WTC11 (cell line): ENCODE results near the gene WWP2. TPM values are rescaled to one million over a fixed set of nuclear protein-coding genes. Genes with fewer than 3 reads are reported as not detected.

Experiments
- ATAC-seq: fragments of 200-7000 bp; cut with Tn5 transposase; 2 replicates; pipeline ENCODE4 v1.10.0; 2021; ENCODE audit warnings: mild to moderate bottlenecking, moderate library complexity
- CTCF ChIA-PET: fragments of 300-600 bp; sonication (Branson Sonifier 250); formaldehyde crosslinking; loops from one replicate; lab custom pipeline; 2021; ENCODE audit warnings: antibody characterized with exemption; lab: Charles Lee
- POLR2A ChIA-PET: fragments of 350-600 bp; sonication (Branson Sonifier 250); formaldehyde crosslinking; loops from one replicate; lab custom pipeline; 2021; ENCODE audit warnings: antibody characterized with exemption; lab: Charles Lee
- DNase-seq: peaks from one replicate; pipeline ENCODE4 v3.0.0; 2021; ENCODE audit warnings: low spot score
- H3K27ac Mint-ChIP-seq: 2 replicates; pipeline ENCODE4 v1.8.0; 2021; ENCODE audit warnings: mixed read lengths
- H3K27me3 Mint-ChIP-seq: 2 replicates; pipeline ENCODE4 v1.8.0; 2021; ENCODE audit warnings: low read depth, mild to moderate bottlenecking, moderate library complexity, mixed read lengths
- H3K36me3 Mint-ChIP-seq: 2 replicates; pipeline ENCODE4 v1.8.0; 2021; ENCODE audit warnings: mixed read lengths
- H3K4me1 Mint-ChIP-seq: 2 replicates; pipeline ENCODE4 v1.8.0; 2022; ENCODE audit warnings: mixed read lengths
- H3K4me3 Mint-ChIP-seq: 2 replicates; pipeline ENCODE4 v1.8.0; 2021; ENCODE audit warnings: mild to moderate bottlenecking, moderate library complexity, mixed read lengths
- H3K9me3 Mint-ChIP-seq: 2 replicates; pipeline ENCODE4 v1.8.0; 2021; ENCODE audit warnings: mixed read lengths
- AFF4 ChIP-seq: sonication (generic); formaldehyde crosslinking; IDR thresholded peaks from 2 replicates; pipeline ENCODE4 v1.8.1; 2023; ENCODE audit warnings: mild to moderate bottlenecking, missing genetic modification reagents, borderline replicate concordance
- CREM ChIP-seq: sonication (generic); formaldehyde crosslinking; IDR thresholded peaks from 2 replicates; pipeline ENCODE4 v1.8.1; 2022; ENCODE audit warnings: mild to moderate bottlenecking, missing genetic modification reagents, moderate library complexity
- ELF4 ChIP-seq: sonication (generic); formaldehyde crosslinking; IDR thresholded peaks from 2 replicates; pipeline ENCODE4 v1.8.1; 2022; ENCODE audit warnings: low read depth, mild to moderate bottlenecking, moderate library complexity, missing genetic modification reagents
- ESRRA ChIP-seq: sonication (generic); formaldehyde crosslinking; IDR thresholded peaks from 2 replicates; pipeline ENCODE4 v1.8.1; 2022; ENCODE audit warnings: mild to moderate bottlenecking, missing genetic modification reagents, borderline replicate concordance
- FOXJ3 ChIP-seq: sonication (generic); formaldehyde crosslinking; IDR thresholded peaks from 2 replicates; pipeline ENCODE4 v1.9.0; 2021; ENCODE audit warnings: missing genetic modification reagents, mild to moderate bottlenecking, borderline replicate concordance
- FOXK1 ChIP-seq: sonication (generic); formaldehyde crosslinking; IDR thresholded peaks from 2 replicates; pipeline ENCODE4 v1.8.0; 2022; ENCODE audit warnings: mild to moderate bottlenecking, moderate library complexity, missing genetic modification reagents
- FOXP4 ChIP-seq: sonication (generic); formaldehyde crosslinking; IDR thresholded peaks from 2 replicates; pipeline ENCODE4 v1.8.0; 2022; ENCODE audit warnings: mild to moderate bottlenecking, missing genetic modification reagents
- JAZF1 ChIP-seq: fragments of 250-450 bp; sonication (Bioruptor Pico); IDR thresholded peaks from 2 replicates; pipeline ENCODE4 v1.9.0; 2021; ENCODE audit warnings: moderate library complexity, mild to moderate bottlenecking, inconsistent platforms
- MAX ChIP-seq: sonication (generic); formaldehyde crosslinking; IDR thresholded peaks from 2 replicates; pipeline ENCODE4 v1.8.0; 2022; ENCODE audit warnings: mild to moderate bottlenecking, missing genetic modification reagents
- NR1H2 ChIP-seq: sonication (generic); formaldehyde crosslinking; IDR thresholded peaks from 2 replicates; pipeline ENCODE4 v1.9.0; 2021; ENCODE audit warnings: mild to moderate bottlenecking, moderate library complexity, missing genetic modification reagents
- NR3C1 ChIP-seq: sonication (generic); formaldehyde crosslinking; conservative IDR thresholded peaks from 2 replicates; pipeline ENCODE4 v1.8.1; 2023; ENCODE audit warnings: low read depth, mild to moderate bottlenecking, missing genetic modification reagents
- OVOL2 ChIP-seq: fragments of 250-450 bp; sonication (Bioruptor Pico); IDR thresholded peaks from 2 replicates; pipeline ENCODE4 v1.9.0; 2021; ENCODE audit warnings: mild to moderate bottlenecking, borderline replicate concordance
- PREB ChIP-seq: sonication (generic); formaldehyde crosslinking; IDR thresholded peaks from 2 replicates; pipeline ENCODE4 v1.8.1; 2022; ENCODE audit warnings: mild to moderate bottlenecking, missing genetic modification reagents, moderate library complexity, borderline replicate concordance
- PRRX2 ChIP-seq: fragments of 250-450 bp; sonication (Bioruptor Pico); IDR thresholded peaks from 2 replicates; pipeline ENCODE4 v1.8.0; 2021; ENCODE audit warnings: mild to moderate bottlenecking
- TEAD1 ChIP-seq: sonication (generic); formaldehyde crosslinking; IDR thresholded peaks from 2 replicates; pipeline ENCODE4 v1.8.0; 2022; ENCODE audit warnings: mild to moderate bottlenecking, missing genetic modification reagents
- USF1 ChIP-seq: sonication (generic); formaldehyde crosslinking; IDR thresholded peaks from 2 replicates; pipeline ENCODE4 v1.8.0; 2022; ENCODE audit warnings: mild to moderate bottlenecking, missing genetic modification reagents
- ZBTB21 ChIP-seq: sonication (generic); formaldehyde crosslinking; IDR thresholded peaks from 2 replicates; pipeline ENCODE4 v1.8.1; 2023; ENCODE audit warnings: mild to moderate bottlenecking, missing genetic modification reagents, borderline replicate concordance
- ZMAT4 ChIP-seq: fragments of 250-450 bp; sonication (Bioruptor Pico); IDR thresholded peaks from 2 replicates; pipeline ENCODE4 v1.9.0; 2021; ENCODE audit warnings: mild to moderate bottlenecking
- ZNF416 ChIP-seq: fragments of 250-450 bp; sonication (Bioruptor Pico); IDR thresholded peaks from 2 replicates; pipeline ENCODE4 v1.9.0; 2021; ENCODE audit warnings: mild to moderate bottlenecking, inconsistent platforms
- ZNF671 ChIP-seq: fragments of 250-450 bp; sonication (Bioruptor Pico); IDR thresholded peaks from 2 replicates; pipeline ENCODE4 v1.8.0; 2021; ENCODE audit warnings: mild to moderate bottlenecking
- total RNA-seq: library from RNA; stranded (reverse); gene quantifications from 3 replicates; pipeline ENCODE4 v1.2.3, GENCODE V29; 2021

Gene WWP2
- total RNA-seq, 1 experiment from 2014 or later = 39.1 TPM

GRCh38 chr16:69840975-69841374 lies 78.8 kb downstream of the WWP2 start:
- Mint-ChIP-seq H3K4me3 (no peak overlapping the region), H3K27me3 (no peaks in the 10 kb centered on the region), H3K36me3 (peaks cover 15% of the 10 kb centered on the region)
- ATAC-seq (no peak), DNase-seq (no peak)
- CTCF ChIA-PET = no interaction called here
- TF ChIP-seq FOXP4 (CRISPR knock-in tag) = no peak
- TF ChIP-seq ELF4 (CRISPR knock-in tag) = no peak
- no peak for TF ChIP-seq JAZF1
- TF ChIP-seq ZBTB21 (CRISPR knock-in tag) = no peak
- no peak for TF ChIP-seq ZNF416 (CRISPR knock-in tag)
- no peak for TF ChIP-seq ZMAT4 (CRISPR knock-in tag)
- no peak for TF ChIP-seq AFF4 (CRISPR knock-in tag)
- TF ChIP-seq OVOL2 (CRISPR knock-in tag) = no peak
- no peak for TF ChIP-seq USF1 (CRISPR knock-in tag)
- TF ChIP-seq PREB (CRISPR knock-in tag) = no peak
- TF ChIP-seq FOXK1 = no peak
- no peak for TF ChIP-seq NR1H2
- TF ChIP-seq FOXJ3 = no peak
- no peak for TF ChIP-seq MAX (CRISPR knock-in tag)
- no peak for TF ChIP-seq PRRX2 (CRISPR knock-in tag)
- TF ChIP-seq ZNF671 (CRISPR knock-in tag) = no peak
- no peak for TF ChIP-seq TEAD1 (CRISPR knock-in tag)
- TF ChIP-seq CREM = no peak
- TF ChIP-seq ESRRA = no peak
- TF ChIP-seq, all 79 proteins: peak for 0
- POLR2A ChIA-PET = no interaction called here
- Mint-ChIP-seq H3K9me3 (no peaks in the 10 kb centered on the region; the same call in 1 of the 2 replicates), H3K4me1 (peaks cover 12% of the 10 kb centered on the region), H3K27ac (peak overlapping the region; percentile 56)

GRCh38 chr16:69844441-69844840 lies 82.3 kb downstream of the WWP2 start:
- H3K36me3 Mint-ChIP-seq = peaks cover 35% of the 10 kb centered on the region
- DNase-seq (no peak), ATAC-seq (no peak)
- H3K4me3 Mint-ChIP-seq = no peak overlapping the region
- no peak for TF ChIP-seq NR3C1 (CRISPR knock-in tag)
- H3K27me3 Mint-ChIP-seq = no peaks in the 10 kb centered on the region
- H3K4me1 Mint-ChIP-seq = peaks cover 15% of the 10 kb centered on the region
- ChIA-PET CTCF (no interaction called here), POLR2A (no interaction called here)
- H3K27ac Mint-ChIP-seq = no peak overlapping the region
- H3K9me3 Mint-ChIP-seq = peaks cover 14% of the 10 kb centered on the region
